Keratinocyte (primary cell): ENCODE results near the gene SLC26A4. TPM values are rescaled to one million over a fixed set of nuclear protein-coding genes. Genes with fewer than 3 reads are reported as not detected.

Source experiments
- DNase-seq: peaks from one replicate; pipeline ENCODE4 v3.0.0-alpha.2; 2011; ENCODE audit warnings: low read depth, missing footprints, low spot score
- FAIRE-seq: peaks from 2 replicates; lab custom pipeline; 2011; peaks lifted over from hg19 to GRCh38; lab: Jason Lieb, UNC
- H2AFZ ChIP-seq: 2 replicates; pipeline ENCODE4 v1.6.0; 2012; ENCODE audit warnings: low read length, control low read depth, inconsistent platforms; ENCODE audit not compliant: control insufficient read depth
- H3K27ac ChIP-seq: 2 replicates; pipeline ENCODE4 v1.5.1; 2011; ENCODE audit warnings: low read length; ENCODE audit not compliant: control insufficient read depth, insufficient read depth
- H3K27me3 ChIP-seq: 3 replicates; pipeline ENCODE4 v1.6.0; 2011; ENCODE audit warnings: low read length; ENCODE audit not compliant: control insufficient read depth, insufficient read depth; ENCODE audit errors: extremely low read depth
- H3K36me3 ChIP-seq, 2 experiments: 2 replicates in 1 of 2; 3 replicates in 1 of 2; pipeline ENCODE4 v1.5.1; 2011; ENCODE audit warnings: low read length in 2 of 2, mild to moderate bottlenecking in 1 of 2; ENCODE audit not compliant: control insufficient read depth in 2 of 2, insufficient read depth in 2 of 2; ENCODE audit errors: extremely low read depth in 1 of 2
- H3K4me1 ChIP-seq: 3 replicates; pipeline ENCODE4 v1.5.1; 2011; ENCODE audit warnings: low read length; ENCODE audit not compliant: control insufficient read depth, insufficient read depth; ENCODE audit errors: extremely low read depth
- H3K4me2 ChIP-seq: 3 replicates; pipeline ENCODE4 v1.6.0; 2011; ENCODE audit warnings: low read depth, low read length; ENCODE audit not compliant: control insufficient read depth, insufficient read depth; ENCODE audit errors: extremely low read depth
- H3K4me3 ChIP-seq, 3 experiments: fragments of 200-600 bp in 1 of 3; sonication (generic) in 1 of 3; 2 replicates in 2 of 3; 3 replicates in 1 of 3; pipeline ENCODE4 v1.5.1; 2011 to 2016; ENCODE audit warnings: low read length in 3 of 3, mild to moderate bottlenecking in 3 of 3, control low read depth in 2 of 3, inconsistent platforms in 1 of 3, low read depth in 1 of 3, mixed read lengths in 1 of 3, mixed run types in 1 of 3, moderate library complexity in 1 of 3; ENCODE audit not compliant: control insufficient read depth in 2 of 3, insufficient read depth in 2 of 3; ENCODE audit errors: extremely low read depth in 1 of 3
- H3K79me2 ChIP-seq: 2 replicates; pipeline ENCODE4 v1.6.0; 2012; ENCODE audit warnings: low read length; ENCODE audit not compliant: control insufficient read depth, insufficient read depth
- H3K9ac ChIP-seq: 3 replicates; pipeline ENCODE4 v1.6.0; 2011; ENCODE audit warnings: low read length; ENCODE audit not compliant: control insufficient read depth, insufficient read depth; ENCODE audit errors: extremely low read depth
- H3K9me1 ChIP-seq: 3 replicates; pipeline ENCODE4 v1.6.0; 2011; ENCODE audit warnings: low read length; ENCODE audit not compliant: control insufficient read depth, insufficient read depth; ENCODE audit errors: extremely low read depth
- H3K9me3 ChIP-seq: 2 replicates; pipeline ENCODE4 v1.5.1; 2012; ENCODE audit warnings: low read depth, low read length; ENCODE audit not compliant: control insufficient read depth
- H4K20me1 ChIP-seq: 3 replicates; pipeline ENCODE4 v1.6.0; 2011; ENCODE audit warnings: low read length; ENCODE audit not compliant: control insufficient read depth, insufficient read depth; ENCODE audit errors: extremely low read depth
- EZH2 ChIP-seq: IDR thresholded peaks from one replicate; pipeline ENCODE4 v1.6.1; 2012; ENCODE audit warnings: inconsistent platforms, mild to moderate bottlenecking, low read length, moderate library complexity
- dilution Hi-C: fragments of 300-500 bp; cut with MboI; formaldehyde crosslinking; loops from one replicate; pipeline ENCODE4 v1.7.0; 2020; ENCODE audit warnings: low sequenced_read_pairs; ENCODE audit not compliant: extremely low pct_ligation_motif_present
- polyA plus RNA-seq, 5 experiments: library from polyadenylated mRNA; depleted of rRNA in 3 of 5; stranded (reverse) in 3 of 5; stranded (forward) in 1 of 5; unstranded in 1 of 5; fragments of >200 nt; gene quantifications; 1 replicate in 1 of 5; 2 replicates in 3 of 5; 3 replicates in 1 of 5; pipeline versions ENCODE4 v1.2.1 to v1.2.3, GENCODE V29; 2011 to 2012; ENCODE audit warnings: missing spikeins in 2 of 5, low read depth in 1 of 5, low replicate concordance in 1 of 5
- TF ChIP-seq, protein P1 (sequence below), 3 experiments: IDR thresholded peaks in 1 of 3; conservative IDR thresholded peaks in 1 of 3; optimal IDR thresholded peaks in 1 of 3; 2 replicates in 2 of 3; 3 replicates in 1 of 3; pipeline versions ENCODE3 to v1.5.1; 2011; ENCODE audit warnings: low read length in 3 of 3, mild to moderate bottlenecking in 3 of 3, moderate library complexity in 2 of 3, control low read depth in 1 of 3, inconsistent platforms in 1 of 3; ENCODE audit not compliant: insufficient read depth in 2 of 3; ENCODE audit errors: extremely low read depth in 1 of 3

The SLC26A4 gene
- polyA plus RNA-seq, 1 donor (not counting 4 experiments of a cell fraction or from before 2014, with no cell fraction given) = 0.26 TPM

GRCh38 chr7:107751113-107751512 is 90.5 kb downstream of the SLC26A4 start:
- no peaks in the 10 kb centered on the region for H3K27me3 ChIP-seq
- H3K27ac ChIP-seq = no peak overlapping the region
- H3K4me1 ChIP-seq = peaks cover under 1% of the 10 kb centered on the region
- no peak overlapping the region for H3K4me2 ChIP-seq
- no peaks in the 10 kb centered on the region for H3K9me1 ChIP-seq
- no peak overlapping the region for H3K4me3 ChIP-seq
- DNase-seq (no peak), FAIRE-seq (no peak)
- H2AFZ ChIP-seq = no peak overlapping the region
- no peaks in the 10 kb centered on the region for H3K9me3 ChIP-seq
- dilution Hi-C loops = loop anchor here (25.0 kb wide), 1 partner anchor 111 kb away; no protein-coding TSS in a partner anchor
- peaks cover 39% of the 10 kb centered on the region for H3K79me2 ChIP-seq
- H3K9ac ChIP-seq = no peak overlapping the region
- H4K20me1 ChIP-seq = no peaks in the 10 kb centered on the region
- peaks cover 7 to 17% of the 10 kb centered on the region in 2 experiments for H3K36me3 ChIP-seq
- no peak for TF ChIP-seq EZH2

DNA sequence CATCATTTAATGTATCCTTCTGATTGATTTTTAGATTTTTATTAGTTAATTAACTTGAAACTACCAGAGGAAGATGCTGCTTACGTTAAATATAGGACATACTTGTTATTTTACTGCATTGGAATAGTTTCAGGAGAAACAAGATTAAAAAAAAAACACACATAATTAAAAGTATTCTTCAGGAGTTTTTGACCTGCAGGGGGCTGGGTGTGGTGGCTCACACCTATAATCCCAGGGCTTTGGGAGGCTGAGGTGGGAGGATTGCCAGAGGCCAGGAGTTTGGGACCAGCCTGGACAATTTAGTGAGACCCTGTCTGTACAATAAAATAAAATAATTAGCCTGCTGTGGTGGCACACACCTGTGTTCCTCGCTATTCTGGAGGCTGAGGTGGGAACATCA is 94.0 kb downstream of the SLC26A4 start:
- dilution Hi-C loops = loop anchor here (25.0 kb wide), 1 partner anchor 108 kb away; no protein-coding TSS in a partner anchor
- no peak for DNase-seq
- Histone ChIP-seq H3K9me1 (no peaks in the 10 kb centered on the region), H3K4me1 (no peaks in the 10 kb centered on the region), H3K4me2 (no peak overlapping the region), H3K79me2 (peaks cover 11% of the 10 kb centered on the region), H3K27ac (no peak overlapping the region), H3K9me3 (no peaks in the 10 kb centered on the region), H2AFZ (no peak overlapping the region), H3K36me3 (peaks cover 18 to 20% of the 10 kb centered on the region in 2 experiments), H4K20me1 (no peaks in the 10 kb centered on the region), H3K4me3 (no peak overlapping the region), H3K9ac (no peak overlapping the region), H3K27me3 (no peaks in the 10 kb centered on the region)
- no peak for FAIRE-seq
- TF ChIP-seq, protein P1, sequence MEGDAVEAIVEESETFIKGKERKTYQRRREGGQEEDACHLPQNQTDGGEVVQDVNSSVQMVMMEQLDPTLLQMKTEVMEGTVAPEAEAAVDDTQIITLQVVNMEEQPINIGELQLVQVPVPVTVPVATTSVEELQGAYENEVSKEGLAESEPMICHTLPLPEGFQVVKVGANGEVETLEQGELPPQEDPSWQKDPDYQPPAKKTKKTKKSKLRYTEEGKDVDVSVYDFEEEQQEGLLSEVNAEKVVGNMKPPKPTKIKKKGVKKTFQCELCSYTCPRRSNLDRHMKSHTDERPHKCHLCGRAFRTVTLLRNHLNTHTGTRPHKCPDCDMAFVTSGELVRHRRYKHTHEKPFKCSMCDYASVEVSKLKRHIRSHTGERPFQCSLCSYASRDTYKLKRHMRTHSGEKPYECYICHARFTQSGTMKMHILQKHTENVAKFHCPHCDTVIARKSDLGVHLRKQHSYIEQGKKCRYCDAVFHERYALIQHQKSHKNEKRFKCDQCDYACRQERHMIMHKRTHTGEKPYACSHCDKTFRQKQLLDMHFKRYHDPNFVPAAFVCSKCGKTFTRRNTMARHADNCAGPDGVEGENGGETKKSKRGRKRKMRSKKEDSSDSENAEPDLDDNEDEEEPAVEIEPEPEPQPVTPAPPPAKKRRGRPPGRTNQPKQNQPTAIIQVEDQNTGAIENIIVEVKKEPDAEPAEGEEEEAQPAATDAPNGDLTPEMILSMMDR (optimal IDR thresholded peaks at IDR 0.05 in 1 of 3, IDR thresholded peaks at IDR 0.05 in 1 of 3, conservative IDR thresholded peaks at IDR 0.05 in 1 of 3; ENCODE audit: extremely low read depth in 1 of 3, insufficient read depth in 2 of 3, low read length in 3 of 3) = peak in 1 of 3 experiments; percentile 18
- no peak for TF ChIP-seq EZH2

DNA sequence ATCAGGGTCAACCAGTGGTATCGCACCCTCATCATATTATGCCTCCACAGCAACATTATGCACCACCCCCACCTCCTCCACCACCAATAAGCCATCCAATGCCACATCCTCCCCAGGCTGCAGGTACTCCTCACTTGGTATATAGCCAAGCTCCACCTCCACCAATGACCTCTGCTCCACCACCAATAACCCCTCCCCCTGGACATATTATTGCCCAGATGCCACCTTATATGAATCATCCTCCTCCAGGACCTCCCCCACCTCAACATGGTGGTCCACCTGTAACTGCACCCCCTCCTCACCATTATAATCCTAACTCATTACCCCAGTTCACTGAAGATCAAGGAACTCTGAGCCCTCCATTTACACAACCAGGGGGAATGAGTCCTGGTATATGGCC is 98.0 kb downstream of the SLC26A4 start:
- dilution Hi-C loops = loop anchor here (25.0 kb wide), 1 partner anchor 104 kb away; no protein-coding TSS in a partner anchor
- Histone ChIP-seq H3K79me2 (no peaks in the 10 kb centered on the region), H3K27me3 (no peaks in the 10 kb centered on the region), H2AFZ (no peak overlapping the region), H3K4me3 (no peak overlapping the region), H3K9me1 (no peaks in the 10 kb centered on the region), H3K9me3 (no peaks in the 10 kb centered on the region), H3K4me2 (no peak overlapping the region), H3K36me3 (peaks cover 11 to 16% of the 10 kb centered on the region in 2 experiments), H3K9ac (no peak overlapping the region), H3K27ac (no peak overlapping the region), H3K4me1 (no peaks in the 10 kb centered on the region), H4K20me1 (no peaks in the 10 kb centered on the region)
- TF ChIP-seq EZH2 = no peak
- TF ChIP-seq, protein P1 (optimal IDR thresholded peaks at IDR 0.05 in 1 of 3, IDR thresholded peaks at IDR 0.05 in 1 of 3, conservative IDR thresholded peaks at IDR 0.05 in 1 of 3; ENCODE audit: extremely low read depth in 1 of 3, insufficient read depth in 2 of 3, low read length in 3 of 3) = no peak
- DNase-seq (no peak), FAIRE-seq (no peak)
